ENCODE measurements around the gene ZBTB47. TPM values are rescaled to one million over a fixed set of nuclear protein-coding genes. Genes with fewer than 3 reads are reported as not detected.

ZBTB47 gene
- total and polyA plus RNA-seq, 2 experiments from 2014 or later = 5.2 to 72.8 TPM

DNA sequence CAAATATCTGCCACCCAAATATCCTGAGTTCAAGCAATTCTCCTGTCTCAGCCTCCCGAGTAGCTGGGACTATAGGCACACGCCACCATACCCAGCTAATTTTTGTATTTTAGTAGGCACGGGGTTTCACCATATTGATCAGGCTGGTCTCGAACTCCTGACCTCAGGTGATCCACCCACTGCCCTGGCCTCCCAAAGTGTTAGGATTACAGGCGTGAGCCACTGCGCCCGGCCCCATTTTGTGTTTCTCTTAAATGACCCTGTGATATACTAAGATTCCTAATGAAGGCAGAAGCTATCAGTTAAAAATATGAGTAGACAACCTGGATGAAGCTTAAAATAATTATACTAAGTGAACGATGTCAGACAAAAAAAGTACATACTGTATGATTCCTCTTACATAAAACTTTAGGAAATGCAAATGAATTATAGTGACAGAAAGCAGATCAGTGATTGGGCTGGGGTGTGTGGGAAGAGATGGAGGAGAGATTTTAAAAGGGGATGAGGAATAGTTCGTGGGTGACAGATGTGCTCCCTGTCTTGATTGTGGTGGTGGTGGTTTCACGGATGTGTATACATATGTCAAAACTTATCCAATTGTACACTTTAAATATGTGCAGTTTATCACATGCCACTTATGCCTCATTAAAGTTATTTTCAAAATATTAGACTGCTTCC lies 28.0 kb downstream of the ZBTB47 start:
- Histone ChIP-seq H3K79me2 (ENCODE audit: insufficient read depth) (no peaks in the 10 kb centered on the region), H3K4me1 (ENCODE audit: insufficient read depth) (peaks cover 32% of the 10 kb centered on the region), H3K27me3 (replicated peaks; ENCODE audit: insufficient read depth) (no peaks in the 10 kb centered on the region), H3K36me3 (ENCODE audit: low read depth) (no peaks in the 10 kb centered on the region), H3K4me3 (no peak overlapping the region), H3K9ac (no peak overlapping the region), H2AFZ (no peak overlapping the region), H3K4me2 (ENCODE audit: unreplicated experiment) (no peak overlapping the region), H3F3A (ENCODE audit: insufficient read depth) (peaks cover 17% of the 10 kb centered on the region), H3K27ac (no peak overlapping the region), H4K20me1 (ENCODE audit: insufficient read depth) (no peaks in the 10 kb centered on the region), H3K9me3 (ENCODE audit: low read depth) (no peaks in the 10 kb centered on the region), H3K9me2 (ENCODE audit: insufficient read depth) (no peaks in the 10 kb centered on the region)
- TF ChIP-seq EZH2 (IDR thresholded peaks at IDR 0.05; ENCODE audit: insufficient read depth, poor library complexity, severe bottlenecking) (no peak), EZH2phosphoT487 (IDR thresholded peaks at IDR 0.05; ENCODE audit: insufficient read depth, low read depth) (no peak)
- no peak for DNase-seq
- in situ Hi-C loops (cut with MboI) = no loop called here
- WGBS, 2 experiments (ENCODE audit: low coverage in 1 of 2, low lambda C conversion rate in 2 of 2, missing lambda C conversion rate in 2 of 2) = 88 to 91% methylated on average over 10 of the region's 10 CpGs

DNA sequence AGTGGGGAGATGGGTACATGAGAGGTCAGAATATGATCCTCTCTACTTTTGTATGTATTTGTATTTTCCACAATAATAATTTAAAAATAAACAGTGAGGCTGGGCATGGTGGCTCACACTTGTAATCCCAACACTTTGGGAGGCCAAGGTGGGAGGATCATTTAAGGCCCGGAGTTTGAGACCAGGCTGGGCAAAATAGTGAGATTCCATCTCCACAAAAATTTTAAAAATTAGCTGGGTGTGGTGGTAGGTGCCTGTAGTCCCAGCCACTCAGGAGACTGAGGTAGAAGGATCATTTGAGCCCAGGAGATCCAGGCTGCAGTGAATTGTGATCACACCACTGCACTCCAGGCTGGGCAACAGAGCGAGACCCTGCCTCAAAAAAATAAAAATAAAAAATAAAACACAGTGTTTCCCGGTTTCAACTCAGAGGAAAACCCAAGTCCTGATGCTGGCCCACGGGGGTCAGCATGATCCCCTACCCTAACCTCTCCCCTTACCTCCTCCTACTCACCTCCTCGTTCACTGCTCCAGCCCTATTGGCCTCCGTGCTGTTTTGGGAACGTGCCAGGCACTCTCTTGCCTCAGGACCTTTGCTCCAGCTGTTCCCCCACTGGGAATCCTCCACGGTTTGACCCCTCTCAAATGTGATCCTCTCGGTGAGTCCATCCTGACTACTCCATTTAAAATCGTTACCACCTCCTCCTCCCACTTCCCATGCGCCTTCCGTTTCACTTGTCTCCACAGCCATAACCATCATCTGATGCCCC lies 29.0 kb downstream of the ZBTB47 start:
- Histone ChIP-seq H3K4me3 (no peak overlapping the region), H3K4me1 (ENCODE audit: insufficient read depth) (peaks cover 32% of the 10 kb centered on the region), H3K9me3 (ENCODE audit: low read depth) (no peaks in the 10 kb centered on the region), H3K36me3 (ENCODE audit: low read depth) (no peaks in the 10 kb centered on the region), H3K27ac (no peak overlapping the region), H3K4me2 (ENCODE audit: unreplicated experiment) (no peak overlapping the region), H3F3A (ENCODE audit: insufficient read depth) (peaks cover 17% of the 10 kb centered on the region), H2AFZ (no peak overlapping the region), H3K9me2 (ENCODE audit: insufficient read depth) (no peaks in the 10 kb centered on the region), H4K20me1 (ENCODE audit: insufficient read depth) (no peaks in the 10 kb centered on the region), H3K27me3 (replicated peaks; ENCODE audit: insufficient read depth) (no peaks in the 10 kb centered on the region), H3K79me2 (ENCODE audit: insufficient read depth) (no peaks in the 10 kb centered on the region), H3K9ac (no peak overlapping the region)
- in situ Hi-C loops (cut with MboI) = no loop called here
- TF ChIP-seq EZH2phosphoT487 (IDR thresholded peaks at IDR 0.05; ENCODE audit: insufficient read depth, low read depth) (no peak), EZH2 (IDR thresholded peaks at IDR 0.05; ENCODE audit: insufficient read depth, poor library complexity, severe bottlenecking) (no peak)
- no peak for DNase-seq
- 79 to 81% methylated on average over 12 of the region's 12 CpGs for WGBS, 2 experiments (ENCODE audit: low coverage in 1 of 2, low lambda C conversion rate in 2 of 2, missing lambda C conversion rate in 2 of 2)

DNA sequence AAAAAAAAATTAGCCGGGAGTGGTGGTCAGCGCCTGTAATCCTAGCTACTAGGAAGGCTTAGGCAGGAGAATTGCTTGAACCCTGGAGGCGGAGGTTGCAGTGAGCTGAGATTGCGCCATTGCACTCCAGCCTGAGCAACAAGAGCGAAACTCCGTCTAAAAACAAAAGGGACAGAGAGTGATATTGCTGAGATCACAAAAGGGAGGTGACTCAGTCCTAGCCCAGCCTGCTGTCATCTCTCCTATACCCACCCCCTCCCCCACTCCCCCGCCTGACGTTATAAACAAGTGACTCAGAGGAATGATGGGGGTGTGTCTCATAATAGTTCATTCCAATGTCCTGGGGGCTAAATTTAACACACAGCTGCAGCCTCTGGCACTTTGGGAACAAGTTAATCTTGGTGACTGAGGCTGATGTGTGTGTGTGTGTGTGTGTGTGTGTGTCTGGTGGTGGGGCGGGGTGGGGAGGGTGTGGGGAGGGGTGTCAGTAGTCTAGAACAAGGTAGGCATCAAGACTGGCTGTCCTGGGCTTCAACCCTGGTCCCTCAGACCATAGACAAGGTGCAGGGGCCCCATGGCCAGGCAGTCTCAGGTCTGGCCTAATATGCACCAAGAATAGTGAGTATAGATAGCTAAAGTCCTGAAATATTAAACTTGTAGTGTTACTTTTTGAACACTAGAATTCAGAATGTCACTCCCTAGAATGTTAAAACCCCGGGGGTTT lies 30.5 kb downstream of the ZBTB47 start:
- Histone ChIP-seq H3K4me1 (ENCODE audit: insufficient read depth) (peaks cover 32% of the 10 kb centered on the region), H3K79me2 (ENCODE audit: insufficient read depth) (no peaks in the 10 kb centered on the region), H3F3A (ENCODE audit: insufficient read depth) (peaks cover 17% of the 10 kb centered on the region), H3K9me2 (ENCODE audit: insufficient read depth) (no peaks in the 10 kb centered on the region), H3K9me3 (ENCODE audit: low read depth) (no peaks in the 10 kb centered on the region), H3K36me3 (ENCODE audit: low read depth) (no peaks in the 10 kb centered on the region), H4K20me1 (ENCODE audit: insufficient read depth) (no peaks in the 10 kb centered on the region), H2AFZ (no peak overlapping the region), H3K4me2 (ENCODE audit: unreplicated experiment) (peak overlapping the region; percentile 26), H3K27ac (peak overlapping the region; percentile 20; the same call in 1 of the 2 replicates), H3K4me3 (no peak overlapping the region), H3K9ac (no peak overlapping the region), H3K27me3 (replicated peaks; ENCODE audit: insufficient read depth) (no peaks in the 10 kb centered on the region)
- WGBS, 2 experiments (ENCODE audit: low coverage in 1 of 2, low lambda C conversion rate in 2 of 2, missing lambda C conversion rate in 2 of 2) = 7 to 8% methylated on average over 9 to 10 of the region's 10 CpGs
- peak; percentile 98 for DNase-seq
- TF ChIP-seq EZH2phosphoT487 (IDR thresholded peaks at IDR 0.05; ENCODE audit: insufficient read depth, low read depth) (no peak), EZH2 (IDR thresholded peaks at IDR 0.05; ENCODE audit: insufficient read depth, poor library complexity, severe bottlenecking) (no peak)
- in situ Hi-C loops (cut with MboI) = no loop called here

DNA sequence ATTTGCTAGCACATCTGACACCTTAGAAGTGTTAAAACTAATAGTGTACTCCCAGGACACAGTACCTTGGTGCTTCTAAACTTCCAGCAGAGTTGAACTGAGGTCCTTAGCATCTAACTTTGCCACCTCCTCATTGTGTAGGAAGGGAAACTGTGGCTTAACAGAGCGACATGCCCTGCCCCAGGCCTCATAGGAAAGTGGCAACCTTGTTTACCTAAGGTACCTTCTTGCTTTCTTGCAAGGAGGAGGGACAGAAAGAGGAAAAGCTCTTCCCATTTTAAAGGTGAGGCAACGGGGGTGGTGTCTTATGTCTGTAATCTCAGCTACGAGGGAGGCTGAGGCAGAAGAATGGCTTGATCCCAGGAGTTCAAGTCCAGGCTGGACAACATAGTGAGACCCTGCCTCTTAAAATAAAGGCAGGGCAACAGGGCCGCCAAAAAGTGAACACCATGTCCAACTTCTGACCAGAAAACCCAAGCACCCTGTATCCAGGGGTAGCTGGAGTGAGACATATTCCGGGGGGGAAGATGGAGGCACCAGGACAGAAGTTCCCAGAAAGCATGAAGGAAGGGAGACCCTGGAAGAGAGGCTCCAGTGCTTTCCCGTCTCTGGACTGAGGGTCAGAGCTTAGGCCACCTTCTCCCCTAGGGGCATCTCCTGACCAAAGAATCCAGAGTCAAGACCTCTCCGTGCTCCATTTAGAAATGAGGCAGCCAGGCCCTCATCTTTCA lies 31.3 kb downstream of the ZBTB47 start:
- Histone ChIP-seq H3F3A (ENCODE audit: insufficient read depth) (peaks cover 14% of the 10 kb centered on the region), H3K9me3 (ENCODE audit: low read depth) (no peaks in the 10 kb centered on the region), H4K20me1 (ENCODE audit: insufficient read depth) (no peaks in the 10 kb centered on the region), H3K9ac (no peak overlapping the region), H3K36me3 (ENCODE audit: low read depth) (no peaks in the 10 kb centered on the region), H2AFZ (no peak overlapping the region), H3K27me3 (replicated peaks; ENCODE audit: insufficient read depth) (no peaks in the 10 kb centered on the region), H3K4me1 (ENCODE audit: insufficient read depth) (peaks cover 31% of the 10 kb centered on the region), H3K79me2 (ENCODE audit: insufficient read depth) (no peaks in the 10 kb centered on the region), H3K9me2 (ENCODE audit: insufficient read depth) (no peaks in the 10 kb centered on the region), H3K4me3 (no peak overlapping the region), H3K4me2 (ENCODE audit: unreplicated experiment) (no peak overlapping the region), H3K27ac (no peak overlapping the region)
- in situ Hi-C loops (cut with MboI) = no loop called here
- WGBS, 2 experiments (ENCODE audit: low coverage in 1 of 2, low lambda C conversion rate in 2 of 2, missing lambda C conversion rate in 2 of 2) = 80 to 85% methylated on average over 7 of the region's 7 CpGs
- TF ChIP-seq EZH2 (IDR thresholded peaks at IDR 0.05; ENCODE audit: insufficient read depth, poor library complexity, severe bottlenecking) (no peak), EZH2phosphoT487 (IDR thresholded peaks at IDR 0.05; ENCODE audit: insufficient read depth, low read depth) (no peak)
- no peak for DNase-seq

Data from GM23248 (cell line).